Measurements from ENCODE around the gene SPRYD3. TPM values are rescaled to one million over a fixed set of nuclear protein-coding genes. Genes with fewer than 3 reads are reported as not detected.

SPRYD3 gene
- total RNA-seq, 1 donor: 9.4 TPM

DNA sequence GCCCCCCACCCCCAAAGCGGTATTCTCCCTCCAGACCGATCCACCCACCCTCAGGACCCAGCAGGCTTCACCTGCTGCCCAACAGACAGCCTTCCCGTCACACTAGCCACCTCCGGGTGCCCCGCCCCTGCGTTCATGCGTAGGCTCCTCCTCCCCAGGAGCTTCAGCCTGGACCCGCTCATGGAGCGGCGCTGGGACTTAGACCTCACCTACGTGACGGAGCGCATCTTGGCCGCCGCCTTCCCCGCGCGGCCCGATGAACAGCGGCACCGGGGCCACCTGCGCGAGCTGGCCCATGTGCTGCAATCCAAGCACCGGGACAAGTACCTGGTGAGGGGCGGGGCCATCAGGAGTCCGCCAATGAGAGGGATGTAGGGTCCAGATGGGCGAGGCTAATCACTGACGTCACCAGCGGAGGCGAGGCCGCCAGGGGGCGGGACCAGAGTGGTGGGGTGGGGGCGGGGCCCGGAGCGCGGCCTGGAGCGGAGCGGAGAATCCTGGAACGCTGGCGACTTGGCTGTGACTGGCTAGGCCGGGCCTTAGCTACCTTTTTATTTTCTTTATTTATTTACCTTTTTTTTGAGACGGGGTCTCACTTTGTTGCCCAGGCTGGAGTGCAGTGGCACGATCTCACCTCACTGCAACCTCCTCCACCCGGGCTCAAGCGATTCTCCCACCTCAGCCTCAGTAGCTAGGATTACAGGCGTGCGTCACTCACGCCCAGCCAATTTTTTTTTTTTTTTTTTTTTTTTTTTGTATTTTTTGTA, 24.9 kb downstream of the SPRYD3 start:
- Histone ChIP-seq H3K4me1 (ENCODE audit: insufficient read depth, low read length) (peaks cover 12% of the 10 kb centered on the region), H3K4me3 (ENCODE audit: low read length) (peak overlapping the region; percentile 57), H3K9me3 (ENCODE audit: low read depth, low read length) (no peaks in the 10 kb centered on the region), H3K27me3 (ENCODE audit: insufficient read depth, low read length) (no peaks in the 10 kb centered on the region)

DNA sequence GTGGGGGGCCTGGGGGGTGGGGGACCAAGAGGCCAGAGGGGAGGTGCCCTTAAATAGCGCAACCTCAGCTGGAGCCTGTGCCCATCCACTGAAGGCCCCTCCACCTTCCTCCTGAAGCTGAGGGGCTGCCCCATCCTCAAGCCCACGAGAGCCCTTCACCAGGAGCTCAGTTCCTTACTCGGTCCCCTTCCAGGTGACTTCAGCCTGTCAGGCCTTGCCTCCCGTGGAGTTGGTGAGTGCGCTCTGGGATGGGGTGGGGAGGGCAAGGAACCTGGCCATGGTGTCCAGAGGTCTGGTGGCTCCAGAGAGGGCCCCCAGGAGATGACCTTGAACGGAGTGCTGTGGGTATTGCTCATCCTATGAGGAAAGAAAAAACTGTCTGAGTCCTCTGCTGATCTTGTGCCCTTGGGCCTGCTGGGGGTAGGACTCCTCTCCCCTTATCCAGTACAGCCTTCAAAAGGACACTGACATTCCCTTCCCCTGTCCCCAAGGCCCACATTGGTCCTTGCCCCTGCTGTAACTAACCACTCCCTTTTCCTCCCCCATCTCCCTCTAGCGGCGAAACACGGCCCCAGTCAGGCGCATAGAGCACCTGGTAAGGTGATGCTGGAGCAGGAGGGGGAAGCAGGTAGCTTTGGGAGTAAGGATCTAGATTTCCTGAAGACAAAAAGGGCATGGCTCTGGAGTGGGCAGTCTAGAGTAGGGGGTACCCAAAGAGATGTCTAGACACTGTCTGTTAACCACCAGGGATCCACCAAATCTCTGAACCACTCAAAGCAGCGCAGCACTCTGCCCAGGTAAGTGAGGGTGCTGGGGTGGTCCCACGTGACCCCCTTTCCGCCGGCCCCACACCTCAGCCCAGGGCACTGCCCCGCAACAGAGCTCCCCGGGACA, 25.7 kb downstream of the SPRYD3 start:
- no peaks in the 10 kb centered on the region for H3K9me3 ChIP-seq (ENCODE audit: low read depth, low read length)
- no peaks in the 10 kb centered on the region for H3K27me3 ChIP-seq (ENCODE audit: insufficient read depth, low read length)
- peaks cover 12% of the 10 kb centered on the region for H3K4me1 ChIP-seq (ENCODE audit: insufficient read depth, low read length)
- peak overlapping the region; percentile 57 for H3K4me3 ChIP-seq (ENCODE audit: low read length)

- Histone ChIP-seq H3K27me3 (ENCODE audit: insufficient read depth, low read length) (no peaks in the 10 kb centered on the region), H3K4me1 (ENCODE audit: insufficient read depth, low read length) (peaks cover 17% of the 10 kb centered on the region), H3K4me3 (ENCODE audit: low read length) (no peak overlapping the region), H3K9me3 (ENCODE audit: low read depth, low read length) (no peaks in the 10 kb centered on the region)
Measured at GRCh38 chr12:53052419-53053217, 26.6 kb downstream of the SPRYD3 start.

GRCh38 chr12:53051881-53052412, 27.2 kb downstream of the SPRYD3 start:
- no peaks in the 10 kb centered on the region for H3K27me3 ChIP-seq (ENCODE audit: insufficient read depth, low read length)
- peaks cover 18% of the 10 kb centered on the region for H3K4me1 ChIP-seq (ENCODE audit: insufficient read depth, low read length)
- no peak overlapping the region for H3K4me3 ChIP-seq (ENCODE audit: low read length)
- H3K9me3 ChIP-seq (ENCODE audit: low read depth, low read length): no peaks in the 10 kb centered on the region

DNA sequence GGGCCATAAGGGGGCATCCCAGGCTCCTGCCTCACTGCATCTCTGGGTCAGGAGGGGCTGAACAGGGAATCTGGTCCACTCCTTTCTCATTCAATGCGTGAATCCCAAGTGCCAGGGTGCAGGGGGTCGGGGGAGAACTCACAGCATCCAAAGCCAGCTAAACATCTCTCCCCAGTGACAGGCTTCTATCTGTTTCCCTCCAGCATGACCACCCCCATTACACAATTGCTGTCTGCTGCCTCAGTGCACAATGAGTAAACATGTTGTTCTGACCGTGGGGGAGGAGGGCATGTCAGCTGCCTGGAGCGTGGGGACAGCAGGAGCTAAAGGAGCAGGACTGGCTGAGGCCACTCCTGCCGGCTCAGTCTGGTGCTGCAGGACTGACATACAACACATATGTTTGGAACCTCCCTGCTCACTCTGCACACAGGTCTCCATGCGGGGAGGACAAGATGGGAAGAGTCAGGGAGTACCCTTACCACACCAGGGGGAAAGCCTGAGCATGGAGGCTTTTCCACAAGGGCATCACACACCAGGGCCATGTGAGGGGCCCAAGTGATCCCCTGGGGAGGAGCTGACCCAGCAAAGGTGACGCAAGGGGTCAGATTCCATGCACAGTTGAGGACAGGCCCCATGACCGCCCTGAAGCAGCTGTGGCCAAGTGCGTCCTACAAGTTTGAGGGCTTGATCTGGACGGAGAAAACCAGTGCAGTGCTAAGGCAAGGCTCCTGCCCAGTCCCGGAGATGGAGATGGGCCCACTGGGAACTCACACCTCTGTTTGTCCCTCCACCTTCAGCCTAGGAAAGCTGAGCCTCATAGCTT, 27.9 kb downstream of the SPRYD3 start:
- H3K9me3 ChIP-seq (ENCODE audit: low read depth, low read length): no peaks in the 10 kb centered on the region
- peaks cover 24% of the 10 kb centered on the region for H3K4me1 ChIP-seq (ENCODE audit: insufficient read depth, low read length)
- H3K4me3 ChIP-seq (ENCODE audit: low read length): no peak overlapping the region
- no peaks in the 10 kb centered on the region for H3K27me3 ChIP-seq (ENCODE audit: insufficient read depth, low read length)

DNA sequence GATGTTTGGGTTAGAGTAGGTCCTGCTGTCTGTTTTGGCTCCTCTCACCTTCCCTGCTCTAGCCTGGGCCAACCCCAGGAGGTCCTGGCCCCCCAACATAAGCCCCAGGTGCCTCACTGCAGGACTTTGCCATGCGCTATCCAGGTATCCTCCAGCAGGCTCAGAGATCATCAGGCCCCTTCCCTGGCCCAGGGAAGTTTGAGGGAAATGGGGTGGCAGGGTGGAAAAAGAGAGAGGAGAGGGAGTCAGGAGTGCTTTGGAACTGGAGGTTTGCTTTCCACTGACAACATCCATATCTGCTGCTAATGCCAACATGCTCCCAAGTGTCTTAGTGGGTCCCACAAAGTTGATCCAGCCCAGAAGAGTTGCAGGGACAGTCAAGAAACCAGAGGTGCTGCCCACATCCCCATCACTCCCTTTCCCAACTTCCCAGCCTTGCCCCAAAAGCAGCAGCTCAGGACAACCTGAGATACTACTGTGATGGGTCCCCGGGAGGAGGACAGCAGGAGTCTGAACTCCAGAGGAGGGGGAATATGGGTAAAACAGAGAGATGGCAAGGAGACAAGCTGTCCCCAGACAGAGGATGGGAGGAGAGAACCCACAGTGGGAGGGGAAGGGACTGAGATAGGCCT, 28.6 kb downstream of the SPRYD3 start:
- H3K27me3 ChIP-seq (ENCODE audit: insufficient read depth, low read length): peaks cover 3% of the 10 kb centered on the region

DNA sequence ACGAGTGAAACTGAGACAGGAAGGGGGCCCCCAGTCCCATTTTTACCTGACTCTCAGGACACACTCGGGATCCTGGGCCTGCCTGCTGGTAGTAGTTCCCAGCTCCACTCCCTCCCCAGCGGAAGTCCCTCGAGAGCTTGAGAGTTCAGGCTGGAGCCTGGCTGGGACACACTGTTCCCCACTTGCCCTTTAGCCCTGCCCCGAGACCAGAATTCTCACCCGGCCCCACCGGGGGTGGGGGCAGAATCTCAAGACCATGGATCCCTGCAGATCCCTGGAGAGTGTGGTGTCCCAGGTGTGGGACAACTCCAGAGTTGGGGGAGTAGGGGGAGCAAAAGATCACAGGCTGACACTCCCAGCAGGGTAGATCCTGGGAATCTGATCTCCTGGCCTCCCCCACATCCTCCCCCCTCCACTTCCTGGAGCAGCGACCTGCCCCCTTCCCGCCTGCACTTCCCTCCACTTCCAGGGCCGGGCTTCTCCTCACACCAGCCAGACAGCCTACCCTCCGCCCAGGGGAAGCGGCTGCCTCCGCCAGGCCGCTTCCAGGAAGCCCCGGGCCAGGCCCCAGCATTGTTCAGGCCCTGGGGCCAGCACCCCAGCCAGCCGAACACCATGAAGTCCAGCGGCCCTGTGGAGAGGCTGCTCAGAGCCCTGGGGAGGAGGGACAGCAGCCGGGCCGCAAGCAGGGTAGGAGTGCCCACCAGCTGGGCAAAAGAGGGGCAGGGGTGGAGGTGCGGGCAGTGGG, 29.4 kb downstream of the SPRYD3 start, which contains the start of gene TNS2:
TNS2 (plus strand) TSS at position 495 of the 748 bp plus-strand sequence; CDS start at position 616, 121 bp downstream.
- Histone ChIP-seq H3K9me3 (ENCODE audit: low read depth, low read length) (no peaks in the 10 kb centered on the region), H3K4me3 (ENCODE audit: low read length) (no peak within 1 kb of the TSS), H3K4me1 (ENCODE audit: insufficient read depth, low read length) (peaks cover 25% of the 10 kb centered on the region), H3K27me3 (ENCODE audit: insufficient read depth, low read length) (peaks cover 3% of the 10 kb centered on the region)

More for the DNA sequence above, 28.6 kb downstream of the SPRYD3 start:
- Histone ChIP-seq H3K9me3 (ENCODE audit: low read depth, low read length) (no peaks in the 10 kb centered on the region), H3K4me3 (ENCODE audit: low read length) (no peak overlapping the region), H3K4me1 (ENCODE audit: insufficient read depth, low read length) (peaks cover 27% of the 10 kb centered on the region)

DNA sequence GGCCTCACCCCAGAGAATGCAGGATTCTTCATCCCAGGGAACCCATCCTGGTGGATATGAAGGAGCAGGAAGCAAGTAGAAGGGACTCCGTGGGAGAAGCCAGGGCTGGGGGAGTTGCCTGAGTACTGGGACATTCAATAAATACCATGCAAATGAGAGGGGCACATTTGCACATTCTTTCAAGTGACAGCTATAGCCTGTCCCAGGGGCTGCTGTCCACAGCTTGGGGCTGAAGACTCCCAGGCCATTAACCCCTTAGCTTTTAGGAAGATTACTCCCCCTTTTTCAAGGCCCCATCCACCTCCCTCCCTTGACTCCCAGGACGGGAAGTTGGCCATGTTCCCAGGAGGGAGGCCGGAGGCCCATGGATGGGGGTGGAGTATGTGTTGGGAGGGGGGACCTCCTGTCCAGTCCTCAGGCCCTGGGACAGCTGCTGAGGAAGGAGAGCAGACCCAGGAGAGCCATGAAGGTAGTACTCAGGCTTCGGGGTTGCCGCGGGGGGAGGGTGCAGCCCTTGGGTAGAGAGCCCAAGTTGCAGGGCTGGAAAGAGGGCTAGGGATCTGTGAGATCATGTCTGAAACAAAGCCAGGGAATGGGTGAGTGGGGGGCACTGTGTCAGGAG, 30.3 kb downstream of the SPRYD3 start:
- no peaks in the 10 kb centered on the region for H3K9me3 ChIP-seq (ENCODE audit: low read depth, low read length)
- peaks cover 3% of the 10 kb centered on the region for H3K27me3 ChIP-seq (ENCODE audit: insufficient read depth, low read length)
- H3K4me3 ChIP-seq (ENCODE audit: low read length): no peak overlapping the region
- H3K4me1 ChIP-seq (ENCODE audit: insufficient read depth, low read length): peaks cover 19% of the 10 kb centered on the region

DNA sequence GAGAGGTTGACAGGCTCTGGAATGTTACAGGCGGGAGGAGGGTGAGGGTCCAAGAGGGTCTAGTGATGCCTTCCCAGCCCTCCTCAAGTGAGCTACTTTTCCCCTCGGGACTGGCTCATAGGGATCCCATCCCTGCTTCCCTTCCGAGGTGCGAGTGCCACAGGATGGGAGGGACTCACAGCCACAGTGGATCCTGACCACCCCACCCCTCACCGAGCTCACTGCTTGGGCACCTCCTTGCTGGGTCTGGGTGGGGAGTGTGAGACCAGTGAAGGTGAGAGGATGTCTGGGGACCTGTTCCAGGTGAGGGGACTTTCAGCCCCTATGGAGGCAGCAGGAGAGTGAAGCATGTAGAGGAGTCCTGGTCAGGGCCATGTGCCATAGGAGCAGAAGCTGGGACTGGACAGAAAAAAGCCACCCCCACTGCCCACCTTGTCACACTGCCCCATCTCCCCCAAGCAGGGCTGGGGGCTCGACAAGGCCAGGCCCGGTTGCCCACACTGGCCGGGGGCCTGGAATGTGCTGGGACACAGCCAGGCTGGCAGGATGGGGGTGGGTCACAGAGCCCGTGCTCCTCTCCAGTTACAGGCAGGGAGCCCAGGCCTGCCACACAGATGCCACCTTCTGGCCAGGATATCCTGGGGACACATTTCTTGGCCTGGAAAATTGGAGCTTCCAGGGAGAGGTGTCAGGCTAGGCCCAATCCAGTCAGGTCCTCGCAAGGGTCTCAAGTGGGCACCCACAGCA, 31.0 kb downstream of the SPRYD3 start:
- Histone ChIP-seq H3K4me3 (ENCODE audit: low read length) (no peak overlapping the region), H3K4me1 (ENCODE audit: insufficient read depth, low read length) (peaks cover 15% of the 10 kb centered on the region), H3K9me3 (ENCODE audit: low read depth, low read length) (no peaks in the 10 kb centered on the region), H3K27me3 (ENCODE audit: insufficient read depth, low read length) (peaks cover 3% of the 10 kb centered on the region)

GRCh38 chr12:53047221-53048032, 31.8 kb downstream of the SPRYD3 start:
- Histone ChIP-seq H3K9me3 (ENCODE audit: low read depth, low read length) (no peaks in the 10 kb centered on the region), H3K27me3 (ENCODE audit: insufficient read depth, low read length) (peaks cover 3% of the 10 kb centered on the region), H3K4me1 (ENCODE audit: insufficient read depth, low read length) (peaks cover 15% of the 10 kb centered on the region), H3K4me3 (ENCODE audit: low read length) (peak overlapping the region; percentile 56)

- H3K9me3 ChIP-seq (ENCODE audit: low read depth, low read length): no peaks in the 10 kb centered on the region
- H3K4me1 ChIP-seq (ENCODE audit: insufficient read depth, low read length): peaks cover 15% of the 10 kb centered on the region
- H3K4me3 ChIP-seq (ENCODE audit: low read length): peak overlapping the region; percentile 56
- peaks cover 3% of the 10 kb centered on the region for H3K27me3 ChIP-seq (ENCODE audit: insufficient read depth, low read length)
Measured at GRCh38 chr12:53046655-53047220, 32.5 kb downstream of the SPRYD3 start.

Measured in mononuclear cell (primary cell).